Loucy (cell line): ENCODE measurements around the gene TBCB.

Experiments
- CTCF ChIP-seq: fragments of 200-600 bp; sonication (generic); conservative IDR thresholded peaks from 2 replicates; pipeline ENCODE4 v1.5.1; 2014; ENCODE audit warnings: mild to moderate bottlenecking, antibody characterized with exemption, low read length
- EZH2phosphoT487 ChIP-seq: fragments of 200-600 bp; IDR thresholded peaks from 2 replicates; pipeline ENCODE4 v1.6.1; 2018; ENCODE audit warnings: antibody characterized with exemption, mild to moderate bottlenecking, moderate library complexity, borderline replicate concordance

- TF ChIP-seq CTCF, result no peak
- no peak for TF ChIP-seq EZH2phosphoT487
Measured at GRCh38 chr19:36110487-36111199, 4.6 kb upstream of the TBCB start, which contains the start of gene OVOL3.
